Liver (tissue), 9 donors: ENCODE measurements around the gene HGFAC. TPM values are rescaled to one million over a fixed set of nuclear protein-coding genes. Genes with fewer than 3 reads are reported as not detected.

Source experiments
- DNase-seq: peaks from one replicate; pipeline ENCODE4 v3.0.0-alpha.2; 2017; ENCODE audit warnings: low spot score
- H3K27ac ChIP-seq, 2 donors: one replicate each; pipeline ENCODE4 v1.7.0; 2013; ENCODE audit warnings: inconsistent platforms in 2 of 2, low read length in 2 of 2, control low read depth in 1 of 2, low read depth in 1 of 2, mild to moderate bottlenecking in 1 of 2
- H3K27me3 ChIP-seq, 4 donors: one replicate each; pipeline versions ENCODE4 v1.6.1 to v1.7.0; 2013; ENCODE audit warnings: low read length in 3 of 4, inconsistent platforms in 1 of 4, mild to moderate bottlenecking in 1 of 4, moderate library complexity in 1 of 4; ENCODE audit not compliant: control insufficient read depth in 4 of 4, insufficient read depth in 4 of 4
- H3K36me3 ChIP-seq, 4 donors: one replicate each; pipeline versions ENCODE4 v1.6.1 to v1.7.0; 2013; ENCODE audit warnings: low read length in 3 of 4, mild to moderate bottlenecking in 3 of 4, low read depth in 1 of 4, moderate library complexity in 1 of 4; ENCODE audit not compliant: control insufficient read depth in 4 of 4, insufficient read depth in 3 of 4
- H3K4me1 ChIP-seq, 4 donors: one replicate each; pipeline versions ENCODE4 v1.6.1 to v1.7.0; 2013; ENCODE audit warnings: low read length in 3 of 4, mild to moderate bottlenecking in 3 of 4, moderate library complexity in 1 of 4; ENCODE audit not compliant: control insufficient read depth in 4 of 4, insufficient read depth in 4 of 4
- H3K4me3 ChIP-seq, 3 donors: one replicate each; pipeline versions ENCODE4 v1.6.1 to v1.7.0; 2013; ENCODE audit warnings: low read length in 3 of 3, control low read depth in 1 of 3, low read depth in 1 of 3, mild to moderate bottlenecking in 1 of 3
- H3K9ac ChIP-seq, 2 donors: one replicate each; pipeline ENCODE4 v1.7.0; 2013; ENCODE audit warnings: low read length in 2 of 2, mild to moderate bottlenecking in 2 of 2, moderate library complexity in 2 of 2, control low read depth in 1 of 2, low read depth in 1 of 2
- H3K9me3 ChIP-seq, 4 donors: one replicate each; pipeline versions ENCODE4 v1.6.1 to v1.7.0; 2013; ENCODE audit warnings: low read length in 3 of 4; ENCODE audit not compliant: control insufficient read depth in 4 of 4
- ATF3 ChIP-seq: IDR thresholded peaks from 2 replicates; pipeline ENCODE4 v1.6.1; 2016; ENCODE audit warnings: antibody characterized with exemption
- CTCF ChIP-seq: fragments of 150-350 bp; IDR thresholded peaks from 2 replicates; pipeline ENCODE4 v1.5.1; 2017; ENCODE audit warnings: improper control_type of control experiment, low read depth, low read length; ENCODE audit not compliant: missing input control
- EGR1 ChIP-seq, 2 donors: IDR thresholded peaks; 2 replicates each; pipeline ENCODE4 v1.6.1; 2016 to 2018; ENCODE audit warnings: antibody characterized with exemption in 2 of 2, low read depth in 2 of 2
- FOXA1 ChIP-seq: IDR thresholded peaks from 2 replicates; pipeline ENCODE4 v1.6.1; 2016; ENCODE audit warnings: antibody characterized with exemption
- FOXA2 ChIP-seq: IDR thresholded peaks from 2 replicates; pipeline ENCODE4 v1.6.1; 2016; ENCODE audit warnings: antibody characterized with exemption
- HNF4A ChIP-seq, 2 donors: conservative IDR thresholded peaks; 2 replicates each; pipeline ENCODE4 v1.6.1; 2016; ENCODE audit warnings: antibody characterized with exemption in 2 of 2, mild to moderate bottlenecking in 2 of 2
- JUND ChIP-seq, 2 donors: IDR thresholded peaks; 2 replicates each; pipeline ENCODE4 v1.6.1; 2016; ENCODE audit warnings: antibody characterized with exemption in 2 of 2
- MAX ChIP-seq: IDR thresholded peaks from 2 replicates; pipeline ENCODE4 v1.6.1; 2016; ENCODE audit warnings: antibody characterized with exemption
- NR2F2 ChIP-seq: IDR thresholded peaks from 2 replicates; pipeline ENCODE4 v1.6.1; 2016; ENCODE audit warnings: antibody characterized with exemption
- RAD21 ChIP-seq, 2 donors: IDR thresholded peaks; 2 replicates each; pipeline ENCODE4 v1.6.1; 2016; ENCODE audit warnings: antibody characterized with exemption in 2 of 2, mild to moderate bottlenecking in 2 of 2
- REST ChIP-seq: IDR thresholded peaks from 2 replicates; pipeline ENCODE4 v1.6.1; 2016; ENCODE audit warnings: antibody characterized with exemption, mild to moderate bottlenecking
- RXRA ChIP-seq, 2 donors: IDR thresholded peaks; 2 replicates each; pipeline ENCODE4 v1.6.1; 2017 to 2018; ENCODE audit warnings: antibody characterized with exemption in 2 of 2, mild to moderate bottlenecking in 1 of 2
- TAF1 ChIP-seq: conservative IDR thresholded peaks from 2 replicates; pipeline ENCODE4 v1.6.1; 2016; ENCODE audit warnings: antibody characterized with exemption, mild to moderate bottlenecking
- YY1 ChIP-seq: IDR thresholded peaks from 2 replicates; pipeline ENCODE4 v1.6.1; 2016; ENCODE audit warnings: antibody characterized with exemption, mild to moderate bottlenecking
- WGBS: extraction: QIAGEN DNeasy Blood & Tissue Kit; methylation state at CpG from one replicate; pipeline ENCODE4 v1.1.7; 2013; 5-methylcytosine and 5-hydroxymethylcytosine counted together
- polyA plus RNA-seq, 2 donors: library from polyadenylated mRNA; stranded (reverse) in 1 of 2; unstranded in 1 of 2; fragments of 200-250 nt in 1 of 2; fragments of >200 nt in 1 of 2; fragmentation: Nextera tagmentation in 1 of 2; extraction: Ambion mirVana in 1 of 2; gene quantifications; one replicate each; pipeline versions ENCODE4 v1.2.1 to v1.2.3, GENCODE V29; 2013 to 2015
- total RNA-seq, 2 donors: library from RNA; depleted of rRNA; stranded (reverse); fragments of >200 nt; gene quantifications; one replicate each; pipeline ENCODE4 v1.2.3, GENCODE V29; 2014
- donor health status: healthy.
- donor health status: healthy.
- donor health status: healthy.
- donor health status: healthy.
- donor health status: healthy.

Gene HGFAC
- total and polyA plus RNA-seq, 4 donors: 23.3 to 133 (median 82.7) TPM

- H3K4me3 ChIP-seq: no peak overlapping the region
- no peak for TF ChIP-seq MAX
- no peak for TF ChIP-seq CTCF
- no peak for TF ChIP-seq HNF4A (conservative IDR thresholded peaks at IDR 0.05)
- no peak for TF ChIP-seq FOXA2
- TF ChIP-seq YY1: no peak
- TF ChIP-seq RXRA (IDR thresholded peaks at IDR 0.05): no peak
- TF ChIP-seq NR2F2: no peak
- no peak for TF ChIP-seq TAF1
- no peak for TF ChIP-seq ATF3
- TF ChIP-seq REST: no peak
- no peak for TF ChIP-seq EGR1 (IDR thresholded peaks at IDR 0.05; ENCODE audit: low read depth in 2 of 2)
- H3K9me3 ChIP-seq: no peaks in the 10 kb centered on the region
- WGBS: 95% methylated on average over 17 of the region's 17 CpGs
- peaks cover 0 to 11% (median 5%) of the 10 kb centered on the region in 4 donors for H3K4me1 ChIP-seq
- peaks cover 9 to 34% (median 14%) of the 10 kb centered on the region in 4 donors for H3K36me3 ChIP-seq
- no peak for DNase-seq
- no peak overlapping the region for H3K9ac ChIP-seq
- no peak overlapping the region for H3K27ac ChIP-seq
- H3K27me3 ChIP-seq: no peaks in the 10 kb centered on the region
Measured at GRCh38 chr4:3416821-3417221, 24.9 kb upstream of the HGFAC start.

GRCh38 chr4:3417448-3417847, 24.3 kb upstream of the HGFAC start:
- Histone ChIP-seq H3K4me3 (no peak overlapping the region), H3K4me1 (peaks cover 0 to 11% (median 5%) of the 10 kb centered on the region in 4 donors), H3K36me3 (peaks cover 9 to 39% (median 14%) of the 10 kb centered on the region in 4 donors), H3K9ac (no peak overlapping the region), H3K27ac (no peak overlapping the region), H3K27me3 (no peaks in the 10 kb centered on the region), H3K9me3 (no peaks in the 10 kb centered on the region)
- WGBS: 95% methylated on average over 21 of the region's 21 CpGs
- TF ChIP-seq HNF4A (conservative IDR thresholded peaks at IDR 0.05): no peak
- TF ChIP-seq TAF1: no peak
- TF ChIP-seq ATF3: no peak
- TF ChIP-seq RAD21 (IDR thresholded peaks at IDR 0.05): no peak
- no peak for TF ChIP-seq REST
- TF ChIP-seq RXRA (IDR thresholded peaks at IDR 0.05): no peak
- TF ChIP-seq JUND (IDR thresholded peaks at IDR 0.05): no peak
- no peak for TF ChIP-seq NR2F2
- TF ChIP-seq FOXA1: no peak
- TF ChIP-seq FOXA2: no peak
- no peak for DNase-seq
